Adrenal gland (tissue), 5 donors: Measurements from ENCODE around the gene TOM1L1.

Experiments
- POLR2A ChIP-seq, 2 donors: fragments of 450-650 bp; IDR thresholded peaks; one replicate each; pipeline ENCODE4 v1.6.1; 2017; ENCODE audit warnings: antibody characterized with exemption in 2 of 2, mild to moderate bottlenecking in 2 of 2, moderate library complexity in 1 of 2
- TF ChIP-seq, protein P1 (sequence below), 6 experiments: fragments of 450-650 bp in 4 of 6; fragments of 200-600 bp in 2 of 6; sonication (generic) in 1 of 6; IDR thresholded peaks; 1 replicate in 5 of 6; 2 replicates in 1 of 6; pipeline versions ENCODE4 v1.5.1 to v1.8.0; 2016 to 2021; ENCODE audit warnings: antibody characterized with exemption in 6 of 6, mild to moderate bottlenecking in 2 of 6, moderate library complexity in 1 of 6
- donor health status: DM: no; HTN: no; CAD: no.

- TF ChIP-seq, protein P1, sequence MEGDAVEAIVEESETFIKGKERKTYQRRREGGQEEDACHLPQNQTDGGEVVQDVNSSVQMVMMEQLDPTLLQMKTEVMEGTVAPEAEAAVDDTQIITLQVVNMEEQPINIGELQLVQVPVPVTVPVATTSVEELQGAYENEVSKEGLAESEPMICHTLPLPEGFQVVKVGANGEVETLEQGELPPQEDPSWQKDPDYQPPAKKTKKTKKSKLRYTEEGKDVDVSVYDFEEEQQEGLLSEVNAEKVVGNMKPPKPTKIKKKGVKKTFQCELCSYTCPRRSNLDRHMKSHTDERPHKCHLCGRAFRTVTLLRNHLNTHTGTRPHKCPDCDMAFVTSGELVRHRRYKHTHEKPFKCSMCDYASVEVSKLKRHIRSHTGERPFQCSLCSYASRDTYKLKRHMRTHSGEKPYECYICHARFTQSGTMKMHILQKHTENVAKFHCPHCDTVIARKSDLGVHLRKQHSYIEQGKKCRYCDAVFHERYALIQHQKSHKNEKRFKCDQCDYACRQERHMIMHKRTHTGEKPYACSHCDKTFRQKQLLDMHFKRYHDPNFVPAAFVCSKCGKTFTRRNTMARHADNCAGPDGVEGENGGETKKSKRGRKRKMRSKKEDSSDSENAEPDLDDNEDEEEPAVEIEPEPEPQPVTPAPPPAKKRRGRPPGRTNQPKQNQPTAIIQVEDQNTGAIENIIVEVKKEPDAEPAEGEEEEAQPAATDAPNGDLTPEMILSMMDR (IDR thresholded peaks at IDR 0.05) = no peak
- no peak for TF ChIP-seq POLR2A (IDR thresholded peaks at IDR 0.05)
Measured at GRCh38 chr17:54902017-54902416, 1.4 kb downstream of the TOM1L1 start.
